HCT116 (cell line): ENCODE results near the gene TSC22D1. TPM values are rescaled to one million over a fixed set of nuclear protein-coding genes. Genes with fewer than 3 reads are reported as not detected.

ENCODE experiments used
- ATAC-seq: fragments of 200-7000 bp; cut with Tn5 transposase; 2 replicates; pipeline ENCODE4 v1.9.1; 2020; ENCODE audit warnings: mild to moderate bottlenecking, moderate library complexity
- BruUV-seq: library from RNA; stranded (reverse); fragments of 400-500 nt; replicated peaks from 2 replicates; lab custom pipeline; 2021; lab: Mats Ljungman, UMichigan
- CTCF ChIA-PET: fragments of 300-600 bp; sonication (Branson Sonifier 250); formaldehyde crosslinking; loops from one replicate; lab custom pipeline; 2021; ENCODE audit warnings: antibody characterized with exemption; lab: Charles Lee
- POLR2A ChIA-PET: fragments of 300-600, 350-600 bp; sonication (Branson Sonifier 250); formaldehyde crosslinking; loops from one replicate; lab custom pipeline; 2021; ENCODE audit warnings: antibody characterized with exemption; lab: Charles Lee
- RAD21 ChIA-PET, 2 experiments: fragments of 300-600 bp; sonication (Branson Sonifier 250); formaldehyde crosslinking; loops; one replicate each; lab custom pipeline; 2023; ENCODE audit warnings: low total read pairs in 2 of 2; ENCODE audit not compliant: uncharacterized antibody in 2 of 2, unreplicated experiment in 2 of 2, low non-redundant PET in 1 of 2; lab: Charles Lee
- DNase-seq: peaks from one replicate; pipeline ENCODE4 v3.0.0-alpha.2; 2010; ENCODE audit warnings: low read depth, low spot score
- H2AFZ ChIP-seq: fragments of 200-600 bp; shearing (Covaris generic), sonication (generic); 2 replicates; pipeline ENCODE4 v1.6.1; 2017; ENCODE audit warnings: low read depth, mixed run types, mixed read lengths, antibody characterized with exemption, low read length; ENCODE audit not compliant: poor library complexity, severe bottlenecking
- H3K27ac ChIP-seq: 2 replicates; pipeline ENCODE4 v1.5.1; 2012; ENCODE audit warnings: low read depth, low read length
- H3K27me3 ChIP-seq: fragments of 200-600 bp; sonication (generic); 2 replicates; pipeline ENCODE4 v1.6.1; 2016; ENCODE audit warnings: mixed run types, low read length, mixed read lengths; ENCODE audit not compliant: insufficient read depth
- H3K36me3 ChIP-seq, 2 experiments: fragments of 200-500 bp in 1 of 2; fragments of 200-600 bp in 1 of 2; sonication (Bioruptor generic) in 1 of 2; sonication (generic) in 1 of 2; 2 replicates each; pipeline versions ENCODE4 v1.5.1 to v1.6.1; 2014 to 2016; ENCODE audit warnings: low read length in 2 of 2, inconsistent platforms in 1 of 2, mixed read lengths in 1 of 2, mixed run types in 1 of 2; ENCODE audit not compliant: insufficient read depth in 2 of 2, control insufficient read depth in 1 of 2
- H3K4me1 ChIP-seq, 2 experiments: fragments of 200-600 bp in 1 of 2; sonication (generic) in 1 of 2; 2 replicates each; pipeline versions ENCODE4 v1.5.1 to v1.6.1; 2012 to 2017; ENCODE audit warnings: low read length in 2 of 2, inconsistent platforms in 1 of 2, mild to moderate bottlenecking in 1 of 2, mixed read lengths in 1 of 2, mixed run types in 1 of 2, moderate library complexity in 1 of 2; ENCODE audit not compliant: insufficient read depth in 2 of 2, control insufficient read depth in 1 of 2
- H3K4me2 ChIP-seq: fragments of 200-600 bp; sonication (generic); 2 replicates; pipeline ENCODE4 v1.6.1; 2017; ENCODE audit warnings: mixed run types, low read length, mixed read lengths
- H3K4me3 ChIP-seq, 2 experiments: fragments of 200-600 bp in 1 of 2; sonication (generic) in 1 of 2; replicated peaks in 1 of 2; 2 replicates each; pipeline ENCODE4 v1.5.1; 2011 to 2016; ENCODE audit warnings: low read length in 2 of 2, control low read depth in 1 of 2, low read depth in 1 of 2, mild to moderate bottlenecking in 1 of 2, mixed read lengths in 1 of 2, mixed run types in 1 of 2
- H3K79me2 ChIP-seq: fragments of 200-600 bp; sonication (generic); 2 replicates; pipeline ENCODE4 v1.6.1; 2017; ENCODE audit warnings: mild to moderate bottlenecking, mixed run types, low read length, moderate library complexity, mixed read lengths; ENCODE audit not compliant: insufficient read depth
- H3K9ac ChIP-seq: fragments of 200-600 bp; sonication (generic); 2 replicates; pipeline ENCODE4 v1.6.1; 2016; ENCODE audit warnings: low read length, mixed read lengths
- H3K9me2 ChIP-seq: fragments of 200-600 bp; sonication (generic), shearing (Covaris generic); 2 replicates; pipeline ENCODE4 v1.6.1; 2017; ENCODE audit warnings: mixed run types, mild to moderate bottlenecking, moderate library complexity; ENCODE audit not compliant: insufficient read depth
- H3K9me3 ChIP-seq, 2 experiments: fragments of 200-500 bp in 1 of 2; fragments of 200-600 bp in 1 of 2; sonication (Bioruptor generic) in 1 of 2; sonication (generic) in 1 of 2; 2 replicates each; pipeline ENCODE4 v1.6.1; 2014 to 2017; ENCODE audit warnings: low read length in 2 of 2, mixed read lengths in 2 of 2, inconsistent platforms in 1 of 2, low read depth in 1 of 2, mild to moderate bottlenecking in 1 of 2, mixed run types in 1 of 2, moderate library complexity in 1 of 2; ENCODE audit not compliant: control insufficient read depth in 1 of 2, insufficient read depth in 1 of 2
- H4K20me1 ChIP-seq: fragments of 200-600 bp; sonication (generic), shearing (Covaris generic); 2 replicates; pipeline ENCODE4 v1.6.1; 2017; ENCODE audit warnings: mixed run types, mild to moderate bottlenecking, moderate library complexity; ENCODE audit not compliant: insufficient read depth
- EZH2phosphoT487 ChIP-seq: fragments of 200-600 bp; IDR thresholded peaks from 2 replicates; pipeline ENCODE4 v1.6.1; 2018; ENCODE audit warnings: antibody characterized with exemption, borderline replicate concordance
- MAX ChIP-seq: IDR thresholded peaks from 2 replicates; pipeline ENCODE4 v1.6.1; 2012
- RAD21 ChIP-seq: IDR thresholded peaks from 2 replicates; pipeline ENCODE4 v1.6.1; 2012; ENCODE audit warnings: low read depth, mild to moderate bottlenecking
- SIN3A ChIP-seq: IDR thresholded peaks from 2 replicates; pipeline ENCODE4 v1.6.1; 2012; ENCODE audit warnings: low read depth
- SRF ChIP-seq: IDR thresholded peaks from 2 replicates; pipeline ENCODE4 v1.6.1; 2012; ENCODE audit warnings: low read depth
- TCF7L2 ChIP-seq: IDR thresholded peaks from 2 replicates; pipeline ENCODE4 v1.7.0; 2011; ENCODE audit warnings: borderline replicate concordance, inconsistent platforms; ENCODE audit not compliant: insufficient read depth, insufficient read length; ENCODE audit errors: extremely low read depth
- ZFX ChIP-seq: fragments of 450-650 bp; IDR thresholded peaks from 2 replicates; pipeline ENCODE4 v1.6.1; 2017
- ZNF274 ChIP-seq: fragments of 200-500 bp; sonication (Bioruptor generic); IDR thresholded peaks from 2 replicates; pipeline ENCODE4 v1.6.1; 2014; ENCODE audit warnings: mild to moderate bottlenecking, low read depth, low read length, inconsistent platforms
- intact Hi-C: fragments of 100-400 bp; cut with micrococcal nuclease; formaldehyde crosslinking; loops from 2 replicates; pipeline ENCODE4 v1.10.0; 2022
- total RNA-seq: library from RNA; stranded (reverse); gene quantifications from one replicate; pipeline ENCODE4 v1.2.1, GENCODE V29; 2021; ENCODE audit not compliant: unreplicated experiment
- TF ChIP-seq, protein P1 (sequence below): IDR thresholded peaks from 2 replicates; pipeline ENCODE4 v1.6.1; 2011; ENCODE audit warnings: mild to moderate bottlenecking, low read length, moderate library complexity; ENCODE audit not compliant: insufficient replicate concordance; ENCODE audit errors: extremely low read depth
- TF ChIP-seq, protein P2 (sequence below): IDR thresholded peaks from 2 replicates; pipeline ENCODE4 v1.6.1; 2012

The TSC22D1 gene
- total RNA-seq, 1 experiment from 2014 or later = 268 TPM

- Histone ChIP-seq H3K79me2 (no peaks in the 10 kb centered on the region), H3K36me3 (no peaks in the 10 kb centered on the region), H4K20me1 (no peaks in the 10 kb centered on the region), H3K27ac (no peak overlapping the region), H2AFZ (no peak overlapping the region), H3K4me1 (peaks cover 0 to 9% of the 10 kb centered on the region in 2 experiments; a peak in 2 of 4 replicates), H3K9ac (no peak overlapping the region), H3K4me2 (no peak overlapping the region), H3K9me3 (no peaks in the 10 kb centered on the region), H3K27me3 (no peaks in the 10 kb centered on the region), H3K4me3 (no peak overlapping the region), H3K9me2 (no peaks in the 10 kb centered on the region)
- no peak for TF ChIP-seq ZFX
- TF ChIP-seq ZNF274 = no peak
- no peak for TF ChIP-seq SIN3A
- no peak for TF ChIP-seq TCF7L2
- TF ChIP-seq EZH2phosphoT487 = no peak
- no peak for TF ChIP-seq MAX
- TF ChIP-seq, protein P1, sequence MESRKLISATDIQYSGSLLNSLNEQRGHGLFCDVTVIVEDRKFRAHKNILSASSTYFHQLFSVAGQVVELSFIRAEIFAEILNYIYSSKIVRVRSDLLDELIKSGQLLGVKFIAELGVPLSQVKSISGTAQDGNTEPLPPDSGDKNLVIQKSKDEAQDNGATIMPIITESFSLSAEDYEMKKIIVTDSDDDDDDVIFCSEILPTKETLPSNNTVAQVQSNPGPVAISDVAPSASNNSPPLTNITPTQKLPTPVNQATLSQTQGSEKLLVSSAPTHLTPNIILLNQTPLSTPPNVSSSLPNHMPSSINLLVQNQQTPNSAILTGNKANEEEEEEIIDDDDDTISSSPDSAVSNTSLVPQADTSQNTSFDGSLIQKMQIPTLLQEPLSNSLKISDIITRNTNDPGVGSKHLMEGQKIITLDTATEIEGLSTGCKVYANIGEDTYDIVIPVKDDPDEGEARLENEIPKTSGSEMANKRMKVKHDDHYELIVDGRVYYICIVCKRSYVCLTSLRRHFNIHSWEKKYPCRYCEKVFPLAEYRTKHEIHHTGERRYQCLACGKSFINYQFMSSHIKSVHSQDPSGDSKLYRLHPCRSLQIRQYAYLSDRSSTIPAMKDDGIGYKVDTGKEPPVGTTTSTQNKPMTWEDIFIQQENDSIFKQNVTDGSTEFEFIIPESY = no peak
- TF ChIP-seq SRF = no peak
- TF ChIP-seq RAD21 = no peak
- TF ChIP-seq, protein P2, sequence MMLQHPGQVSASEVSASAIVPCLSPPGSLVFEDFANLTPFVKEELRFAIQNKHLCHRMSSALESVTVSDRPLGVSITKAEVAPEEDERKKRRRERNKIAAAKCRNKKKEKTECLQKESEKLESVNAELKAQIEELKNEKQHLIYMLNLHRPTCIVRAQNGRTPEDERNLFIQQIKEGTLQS = no peak
- no TSS peak for BruUV-seq
- POLR2A ChIA-PET = interaction anchor here (1.2 to 2.1 kb wide), 2 partner anchors 12 to 13 kb away, joined by 6 to 13 read pairs; no protein-coding TSS in a partner anchor
- RAD21 ChIA-PET = interaction anchor here (0.6 kb wide), 2 partner anchors 13 to 17 kb away, joined by 4 to 8 read pairs; no protein-coding TSS in a partner anchor
- CTCF ChIA-PET = interaction anchor here (1.1 to 1.2 kb wide), 2 partner anchors 23 to 540 kb away, joined by 3 to 6 read pairs; no protein-coding TSS in a partner anchor
- ATAC-seq (no peak), DNase-seq (no peak)
- intact Hi-C loops = no loop called here
Observed at GRCh38 chr13:44448373-44448772, 127.8 kb downstream of the TSC22D1 start.
